ENCODE data around the gene KRTAP10-2.

KRTAP10-2 gene

GRCh38 chr21:44569861-44570517 lies 18.7 kb upstream of the KRTAP10-2 start:
- in situ Hi-C loops (cut with MboI; ENCODE audit: low pct_unique_long_range_greater_than_20kb, low sequenced_read_pairs, unreplicated experiment), result no loop called here
- TF ChIP-seq CTCF (IDR thresholded peaks at IDR 0.05; ENCODE audit: extremely low read depth, insufficient read depth, missing control alignments), result no peak
- no peak for DNase-seq (ENCODE audit: low spot score)

GRCh38 chr21:44568667-44569556 lies 17.6 kb upstream of the KRTAP10-2 start:
- TF ChIP-seq CTCF (IDR thresholded peaks at IDR 0.05; ENCODE audit: extremely low read depth, insufficient read depth, missing control alignments), result no peak
- in situ Hi-C loops (cut with MboI; ENCODE audit: low pct_unique_long_range_greater_than_20kb, low sequenced_read_pairs, unreplicated experiment), result no loop called here
- no peak for DNase-seq (ENCODE audit: low spot score)

- no peak for DNase-seq (ENCODE audit: low spot score)
- no peak for TF ChIP-seq CTCF (IDR thresholded peaks at IDR 0.05; ENCODE audit: extremely low read depth, insufficient read depth, missing control alignments)
- in situ Hi-C loops (cut with MboI; ENCODE audit: low pct_unique_long_range_greater_than_20kb, low sequenced_read_pairs, unreplicated experiment), result no loop called here
These were observed 17.0 kb upstream of the KRTAP10-2 start for GRCh38 chr21:44568261-44568660.

- TF ChIP-seq CTCF (IDR thresholded peaks at IDR 0.05; ENCODE audit: extremely low read depth, insufficient read depth, missing control alignments), result no peak
- no peak for DNase-seq (ENCODE audit: low spot score)
- in situ Hi-C loops (cut with MboI; ENCODE audit: low pct_unique_long_range_greater_than_20kb, low sequenced_read_pairs, unreplicated experiment), result no loop called here
These were observed 16.3 kb upstream of the KRTAP10-2 start for GRCh38 chr21:44567481-44568171.

- TF ChIP-seq CTCF (IDR thresholded peaks at IDR 0.05; ENCODE audit: extremely low read depth, insufficient read depth, missing control alignments), result no peak
- in situ Hi-C loops (cut with MboI; ENCODE audit: low pct_unique_long_range_greater_than_20kb, low sequenced_read_pairs, unreplicated experiment), result no loop called here
- no peak for DNase-seq (ENCODE audit: low spot score)
These were observed 15.1 kb upstream of the KRTAP10-2 start for GRCh38 chr21:44566403-44566802.

- no peak for DNase-seq (ENCODE audit: low spot score)
- in situ Hi-C loops (cut with MboI; ENCODE audit: low pct_unique_long_range_greater_than_20kb, low sequenced_read_pairs, unreplicated experiment), result no loop called here
- no peak for TF ChIP-seq CTCF (IDR thresholded peaks at IDR 0.05; ENCODE audit: extremely low read depth, insufficient read depth, missing control alignments)
These were observed 13.7 kb upstream of the KRTAP10-2 start for GRCh38 chr21:44564886-44565598.

All from GM13977 (cell line).